ENCODE data around the gene TTC39A.

The TTC39A gene

GRCh38 chr1:51274676-51275075 is 55.7 kb downstream of the TTC39A start:
- no peak for DNase-seq (ENCODE audit: extremely low spot score)
- CTCF ChIA-PET: no interaction called here
- TF ChIP-seq CTCF (IDR thresholded peaks at IDR 0.05; ENCODE audit: control extremely low read depth, extremely low read depth, low read depth, missing control alignments): no peak
- POLR2A ChIA-PET: no interaction called here

- ChIA-PET CTCF (interaction anchor here (1.3 to 1.6 kb wide), 2 partner anchors 18 to 24 kb away, joined by 3 to 5 read pairs; no protein-coding TSS in a partner anchor), POLR2A (no interaction called here)
- no peak for DNase-seq (ENCODE audit: extremely low spot score)
- TF ChIP-seq CTCF (IDR thresholded peaks at IDR 0.05; ENCODE audit: control extremely low read depth, extremely low read depth, low read depth, missing control alignments): no peak
These were observed 57.4 kb downstream of the TTC39A start for GRCh38 chr1:51272916-51273315.

GRCh38 chr1:51270751-51271150 is 59.6 kb downstream of the TTC39A start:
- TF ChIP-seq CTCF (IDR thresholded peaks at IDR 0.05; ENCODE audit: control extremely low read depth, extremely low read depth, low read depth, missing control alignments): no peak
- ChIA-PET POLR2A (no interaction called here), CTCF (interaction anchor here (1.7 to 8.0 kb wide), 3 partner anchors 9 to 25 kb away, joined by 6 to 46 read pairs (median 18); no protein-coding TSS in a partner anchor)
- DNase-seq (ENCODE audit: extremely low spot score): no peak

GRCh38 chr1:51268634-51269033 is 61.7 kb downstream of the TTC39A start:
- POLR2A ChIA-PET: no interaction called here

GRCh38 chr1:51266791-51267190 is 63.6 kb downstream of the TTC39A start:
- no peak for TF ChIP-seq CTCF (IDR thresholded peaks at IDR 0.05; ENCODE audit: control extremely low read depth, extremely low read depth, low read depth, missing control alignments)
- POLR2A ChIA-PET: no interaction called here
- CTCF ChIA-PET: interaction anchor here (0.9 to 8.0 kb wide), 8 partner anchors 10 to 75 kb away, joined by 3 to 46 read pairs (median 8); partner anchors contain the start of gene RNF11

More at GRCh38 chr1:51268634-51269033, 61.7 kb downstream of the TTC39A start:
- CTCF ChIA-PET: interaction anchor here (1.0 to 8.0 kb wide), 7 partner anchors 11 to 70 kb away, joined by 3 to 46 read pairs (median 8); no protein-coding TSS in a partner anchor
- no peak for TF ChIP-seq CTCF (IDR thresholded peaks at IDR 0.05; ENCODE audit: control extremely low read depth, extremely low read depth, low read depth, missing control alignments)
- DNase-seq (ENCODE audit: extremely low spot score): no peak

GRCh38 chr1:51266181-51266580 is 64.2 kb downstream of the TTC39A start:
- ChIA-PET POLR2A (interaction anchor here (0.5 kb wide), 1 partner anchor 11 kb away, joined by 5 read pairs; no protein-coding TSS in a partner anchor), CTCF (interaction anchor here (1.0 to 8.0 kb wide), 4 partner anchors 10 to 39 kb away, joined by 3 to 46 read pairs (median 16); no protein-coding TSS in a partner anchor)
- no peak for TF ChIP-seq CTCF (IDR thresholded peaks at IDR 0.05; ENCODE audit: control extremely low read depth, extremely low read depth, low read depth, missing control alignments)
- no peak for DNase-seq (ENCODE audit: extremely low spot score)

More at GRCh38 chr1:51266791-51267190, 63.6 kb downstream of the TTC39A start:
- no peak for DNase-seq (ENCODE audit: extremely low spot score)

Measured in GM10248 (cell line).